SK-N-SH treated with all-trans-retinoic acid at 6 μM for 48 hours (cell line): ENCODE measurements around the gene RERE.

ENCODE experiments used
- ATAC-seq: fragments of 200-7000 bp; cut with Tn5 transposase; 3 replicates; pipeline ENCODE4 v1.9.1; 2020; ENCODE audit warnings: mild to moderate bottlenecking, moderate library complexity
- ARNTL ChIP-seq: fragments of 450-650 bp; formaldehyde crosslinking; IDR thresholded peaks from 2 replicates; pipeline ENCODE4 v1.5.0; 2020; ENCODE audit warnings: low read depth, mild to moderate bottlenecking, moderate library complexity, borderline replicate concordance
- BACH2 ChIP-seq: fragments of 250-450 bp; sonication (Bioruptor Pico); IDR thresholded peaks from 2 replicates; pipeline ENCODE4 v1.9.0; 2021; ENCODE audit warnings: mild to moderate bottlenecking, borderline replicate concordance
- CSDC2 ChIP-seq: fragments of 250-450 bp; sonication (Bioruptor Pico); IDR thresholded peaks from 2 replicates; pipeline ENCODE4 v1.5.0; 2020; ENCODE audit warnings: mild to moderate bottlenecking, moderate library complexity
- OSR1 ChIP-seq: fragments of 250-450 bp; sonication (Bioruptor Pico); IDR thresholded peaks from 2 replicates; pipeline ENCODE4 v1.8.0; 2022; ENCODE audit warnings: moderate library complexity, mild to moderate bottlenecking, inconsistent platforms
- PPARA ChIP-seq: fragments of 250-450 bp; sonication (Bioruptor Pico); IDR thresholded peaks from 2 replicates; pipeline ENCODE4 v1.5.0; 2020; ENCODE audit warnings: mild to moderate bottlenecking, borderline replicate concordance
- TCF4 ChIP-seq: fragments of 250-450 bp; sonication (Bioruptor Pico); IDR thresholded peaks from 2 replicates; pipeline ENCODE4 v1.8.0; 2021; ENCODE audit warnings: mild to moderate bottlenecking, moderate library complexity, borderline replicate concordance
- ZC3H10 ChIP-seq: fragments of 250-450 bp; sonication (Bioruptor Pico); IDR thresholded peaks from 2 replicates; pipeline ENCODE4 v1.5.1; 2021; ENCODE audit warnings: mild to moderate bottlenecking, moderate library complexity
- ZFP3 ChIP-seq: fragments of 250-450 bp; sonication (Bioruptor Pico); IDR thresholded peaks from 2 replicates; pipeline ENCODE4 v1.5.0; 2020; ENCODE audit warnings: mild to moderate bottlenecking, moderate library complexity
- ZNF565 ChIP-seq: fragments of 450-650 bp; formaldehyde crosslinking; conservative IDR thresholded peaks from 2 replicates; pipeline ENCODE4 v1.5.0; 2020; ENCODE audit warnings: low read depth, mild to moderate bottlenecking, moderate library complexity
- ZNF70 ChIP-seq: fragments of 450-650 bp; formaldehyde crosslinking; IDR thresholded peaks from 2 replicates; pipeline ENCODE4 v1.5.0; 2020; ENCODE audit warnings: mild to moderate bottlenecking, moderate library complexity
- TF ChIP-seq, protein P1 (sequence below): fragments of 250-450 bp; sonication (Bioruptor Pico); IDR thresholded peaks from 2 replicates; pipeline ENCODE4 v1.5.1; 2020; ENCODE audit warnings: low read depth, mild to moderate bottlenecking, moderate library complexity
- TF ChIP-seq, protein P2 (sequence below): fragments of 250-450 bp; sonication (Bioruptor Pico); IDR thresholded peaks from 2 replicates; pipeline ENCODE4 v1.8.0; 2021; ENCODE audit warnings: low read depth, mild to moderate bottlenecking, moderate library complexity, borderline replicate concordance
- TF ChIP-seq, protein P3 (sequence below): fragments of 250-450 bp; sonication (Bioruptor Pico); IDR thresholded peaks from 2 replicates; pipeline ENCODE4 v1.5.1; 2021; ENCODE audit warnings: mild to moderate bottlenecking, moderate library complexity
- TF ChIP-seq, protein P4 (sequence below): fragments of 250-450 bp; sonication (Bioruptor Pico); IDR thresholded peaks from 2 replicates; pipeline ENCODE4 v1.8.0; 2020; ENCODE audit warnings: mild to moderate bottlenecking, moderate library complexity, borderline replicate concordance
- TF ChIP-seq, protein P5 (sequence below): fragments of 250-450 bp; sonication (Bioruptor Pico); IDR thresholded peaks from 2 replicates; pipeline ENCODE4 v1.5.0; 2020; ENCODE audit warnings: mild to moderate bottlenecking, moderate library complexity

Gene RERE

DNA sequence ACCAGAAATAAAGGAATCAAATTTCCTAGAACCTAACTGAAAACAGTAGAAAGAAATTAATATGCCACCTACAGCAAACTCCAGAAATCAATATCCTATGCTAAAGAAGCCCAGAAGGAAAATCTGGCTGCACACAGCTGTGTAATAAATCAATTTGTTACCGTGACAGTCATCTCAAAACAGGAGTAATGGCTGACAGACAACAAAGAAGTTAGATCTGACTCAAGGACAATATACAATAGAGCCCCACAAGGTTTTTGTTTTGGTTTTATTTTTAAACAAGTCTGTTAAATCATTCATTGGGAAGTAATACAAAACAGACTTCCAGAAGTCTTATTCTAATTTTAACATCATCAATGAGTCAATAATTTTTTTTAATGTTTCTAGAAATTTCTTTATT lies 168.4 kb downstream of the RERE start (continued):
- TF ChIP-seq, protein P1, sequence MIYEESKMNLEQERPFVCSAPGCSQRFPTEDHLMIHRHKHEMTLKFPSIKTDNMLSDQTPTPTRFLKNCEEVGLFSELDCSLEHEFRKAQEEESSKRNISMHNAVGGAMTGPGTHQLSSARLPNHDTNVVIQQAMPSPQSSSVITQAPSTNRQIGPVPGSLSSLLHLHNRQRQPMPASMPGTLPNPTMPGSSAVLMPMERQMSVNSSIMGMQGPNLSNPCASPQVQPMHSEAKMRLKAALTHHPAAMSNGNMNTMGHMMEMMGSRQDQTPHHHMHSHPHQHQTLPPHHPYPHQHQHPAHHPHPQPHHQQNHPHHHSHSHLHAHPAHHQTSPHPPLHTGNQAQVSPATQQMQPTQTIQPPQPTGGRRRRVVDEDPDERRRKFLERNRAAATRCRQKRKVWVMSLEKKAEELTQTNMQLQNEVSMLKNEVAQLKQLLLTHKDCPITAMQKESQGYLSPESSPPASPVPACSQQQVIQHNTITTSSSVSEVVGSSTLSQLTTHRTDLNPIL (CRISPR knock-in tag): no peak
- no peak for TF ChIP-seq TCF4
- TF ChIP-seq ZFP3 (CRISPR knock-in tag): no peak
- TF ChIP-seq, all 23 proteins: peak for 0

DNA sequence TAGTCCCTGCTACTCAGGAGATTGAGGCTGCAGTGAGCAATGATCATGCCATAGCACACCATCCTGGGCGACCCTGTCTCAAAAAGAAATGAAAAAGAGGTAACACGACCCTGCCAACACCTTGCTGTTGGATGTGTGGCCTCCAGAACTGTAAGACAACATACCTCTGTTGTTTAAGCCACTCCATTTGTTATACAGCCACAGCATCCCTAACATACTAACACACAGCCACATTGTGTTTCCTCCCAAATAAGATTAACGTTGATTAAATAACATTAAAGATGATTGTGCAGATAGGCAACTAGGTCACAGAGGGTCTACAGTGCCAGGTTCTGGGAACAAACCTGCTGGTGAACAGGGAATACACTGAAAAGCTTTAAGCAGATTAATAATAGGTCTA lies 170.4 kb downstream of the RERE start:
- TF ChIP-seq, protein P1 (CRISPR knock-in tag): no peak
- TF ChIP-seq ZNF70 (CRISPR knock-in tag) (peak; percentile 97), BACH2 (CRISPR knock-in tag) (no peak)
- ATAC-seq: no peak

DNA sequence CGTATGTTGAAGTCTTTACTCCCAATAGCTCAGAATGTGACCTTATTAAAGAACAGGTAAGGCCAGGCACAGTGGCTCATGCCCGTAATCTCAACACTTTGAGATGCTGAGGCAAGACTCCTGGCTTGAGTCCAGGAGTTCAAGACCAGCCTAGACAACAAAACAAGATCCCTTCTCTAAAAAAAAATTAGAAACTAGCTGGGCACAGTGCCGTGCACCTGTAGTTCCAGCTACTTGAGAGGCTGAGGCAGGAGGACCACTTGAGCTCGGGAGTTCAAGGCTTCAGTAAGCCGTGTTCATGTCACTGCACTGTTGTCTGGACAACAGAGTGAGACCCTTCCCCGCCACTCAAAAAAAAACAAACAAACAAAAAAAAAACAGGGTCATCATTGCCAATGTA lies 171.3 kb downstream of the RERE start:
- TF ChIP-seq ARNTL (no peak), TCF4 (no peak)
- TF ChIP-seq, protein P2, sequence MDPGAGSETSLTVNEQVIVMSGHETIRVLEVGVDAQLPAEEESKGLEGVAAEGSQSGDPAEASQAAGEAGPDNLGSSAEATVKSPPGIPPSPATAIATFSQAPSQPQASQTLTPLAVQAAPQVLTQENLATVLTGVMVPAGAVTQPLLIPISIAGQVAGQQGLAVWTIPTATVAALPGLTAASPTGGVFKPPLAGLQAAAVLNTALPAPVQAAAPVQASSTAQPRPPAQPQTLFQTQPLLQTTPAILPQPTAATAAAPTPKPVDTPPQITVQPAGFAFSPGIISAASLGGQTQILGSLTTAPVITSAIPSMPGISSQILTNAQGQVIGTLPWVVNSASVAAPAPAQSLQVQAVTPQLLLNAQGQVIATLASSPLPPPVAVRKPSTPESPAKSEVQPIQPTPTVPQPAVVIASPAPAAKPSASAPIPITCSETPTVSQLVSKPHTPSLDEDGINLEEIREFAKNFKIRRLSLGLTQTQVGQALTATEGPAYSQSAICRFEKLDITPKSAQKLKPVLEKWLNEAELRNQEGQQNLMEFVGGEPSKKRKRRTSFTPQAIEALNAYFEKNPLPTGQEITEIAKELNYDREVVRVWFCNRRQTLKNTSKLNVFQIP (CRISPR knock-in tag): no peak
- ATAC-seq: no peak

DNA sequence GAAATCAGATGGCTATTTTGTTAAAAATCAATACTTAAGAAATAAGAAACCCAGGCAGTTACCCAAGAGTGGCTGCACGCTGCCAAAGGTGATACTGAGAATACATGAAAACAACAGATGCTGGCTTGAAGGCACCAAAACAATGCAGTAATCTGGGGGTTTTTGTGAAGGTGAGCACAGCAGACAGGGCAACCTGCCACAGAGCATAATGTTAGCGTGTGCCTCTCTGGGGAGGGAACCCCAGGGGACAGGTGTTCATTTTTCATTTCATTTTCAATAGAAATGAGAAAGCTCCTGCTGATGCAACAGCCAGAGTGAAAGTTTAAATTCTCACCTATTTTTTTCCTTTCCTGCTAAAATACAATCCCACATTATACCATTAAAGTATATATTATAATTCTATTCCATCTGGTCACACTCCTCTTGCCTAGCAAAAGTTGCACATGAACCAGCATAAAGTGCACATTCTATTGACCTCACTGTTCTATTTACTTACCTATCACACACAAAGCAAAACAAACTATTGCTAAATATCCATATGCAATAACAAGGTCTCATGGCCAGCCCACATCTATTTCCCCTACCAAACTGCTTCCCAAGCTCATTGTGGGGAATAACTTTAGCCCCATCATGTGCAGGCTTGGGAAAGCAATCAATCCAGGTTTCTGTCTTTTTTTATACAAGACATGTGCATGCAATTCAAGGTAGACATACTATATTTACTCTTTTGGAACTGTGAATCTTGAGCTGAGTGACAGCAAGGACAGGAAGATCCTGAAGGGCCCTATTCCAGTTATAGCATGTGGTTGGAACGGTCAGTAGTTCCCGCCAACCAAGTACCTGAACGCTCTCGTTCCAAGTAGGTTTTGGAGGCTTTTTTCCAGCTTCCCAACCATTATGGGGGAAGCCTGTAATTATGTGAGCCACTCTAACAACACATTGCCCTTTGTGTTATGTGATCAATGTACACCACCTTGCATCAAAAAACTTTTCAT lies 173.6 kb downstream of the RERE start:
- no peak for TF ChIP-seq ZNF565 (CRISPR knock-in tag)
- no peak for TF ChIP-seq PPARA
- TF ChIP-seq, protein P3, sequence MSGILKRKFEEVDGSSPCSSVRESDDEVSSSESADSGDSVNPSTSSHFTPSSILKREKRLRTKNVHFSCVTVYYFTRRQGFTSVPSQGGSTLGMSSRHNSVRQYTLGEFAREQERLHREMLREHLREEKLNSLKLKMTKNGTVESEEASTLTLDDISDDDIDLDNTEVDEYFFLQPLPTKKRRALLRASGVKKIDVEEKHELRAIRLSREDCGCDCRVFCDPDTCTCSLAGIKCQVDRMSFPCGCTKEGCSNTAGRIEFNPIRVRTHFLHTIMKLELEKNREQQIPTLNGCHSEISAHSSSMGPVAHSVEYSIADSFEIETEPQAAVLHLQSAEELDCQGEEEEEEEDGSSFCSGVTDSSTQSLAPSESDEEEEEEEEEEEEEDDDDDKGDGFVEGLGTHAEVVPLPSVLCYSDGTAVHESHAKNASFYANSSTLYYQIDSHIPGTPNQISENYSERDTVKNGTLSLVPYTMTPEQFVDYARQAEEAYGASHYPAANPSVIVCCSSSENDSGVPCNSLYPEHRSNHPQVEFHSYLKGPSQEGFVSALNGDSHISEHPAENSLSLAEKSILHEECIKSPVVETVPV (CRISPR knock-in tag): no peak
- TF ChIP-seq, protein P4, sequence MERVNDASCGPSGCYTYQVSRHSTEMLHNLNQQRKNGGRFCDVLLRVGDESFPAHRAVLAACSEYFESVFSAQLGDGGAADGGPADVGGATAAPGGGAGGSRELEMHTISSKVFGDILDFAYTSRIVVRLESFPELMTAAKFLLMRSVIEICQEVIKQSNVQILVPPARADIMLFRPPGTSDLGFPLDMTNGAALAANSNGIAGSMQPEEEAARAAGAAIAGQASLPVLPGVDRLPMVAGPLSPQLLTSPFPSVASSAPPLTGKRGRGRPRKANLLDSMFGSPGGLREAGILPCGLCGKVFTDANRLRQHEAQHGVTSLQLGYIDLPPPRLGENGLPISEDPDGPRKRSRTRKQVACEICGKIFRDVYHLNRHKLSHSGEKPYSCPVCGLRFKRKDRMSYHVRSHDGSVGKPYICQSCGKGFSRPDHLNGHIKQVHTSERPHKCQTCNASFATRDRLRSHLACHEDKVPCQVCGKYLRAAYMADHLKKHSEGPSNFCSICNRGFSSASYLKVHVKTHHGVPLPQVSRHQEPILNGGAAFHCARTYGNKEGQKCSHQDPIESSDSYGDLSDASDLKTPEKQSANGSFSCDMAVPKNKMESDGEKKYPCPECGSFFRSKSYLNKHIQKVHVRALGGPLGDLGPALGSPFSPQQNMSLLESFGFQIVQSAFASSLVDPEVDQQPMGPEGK (CRISPR knock-in tag): no peak
- TF ChIP-seq BACH2 (CRISPR knock-in tag): no peak
- TF ChIP-seq, protein P5, sequence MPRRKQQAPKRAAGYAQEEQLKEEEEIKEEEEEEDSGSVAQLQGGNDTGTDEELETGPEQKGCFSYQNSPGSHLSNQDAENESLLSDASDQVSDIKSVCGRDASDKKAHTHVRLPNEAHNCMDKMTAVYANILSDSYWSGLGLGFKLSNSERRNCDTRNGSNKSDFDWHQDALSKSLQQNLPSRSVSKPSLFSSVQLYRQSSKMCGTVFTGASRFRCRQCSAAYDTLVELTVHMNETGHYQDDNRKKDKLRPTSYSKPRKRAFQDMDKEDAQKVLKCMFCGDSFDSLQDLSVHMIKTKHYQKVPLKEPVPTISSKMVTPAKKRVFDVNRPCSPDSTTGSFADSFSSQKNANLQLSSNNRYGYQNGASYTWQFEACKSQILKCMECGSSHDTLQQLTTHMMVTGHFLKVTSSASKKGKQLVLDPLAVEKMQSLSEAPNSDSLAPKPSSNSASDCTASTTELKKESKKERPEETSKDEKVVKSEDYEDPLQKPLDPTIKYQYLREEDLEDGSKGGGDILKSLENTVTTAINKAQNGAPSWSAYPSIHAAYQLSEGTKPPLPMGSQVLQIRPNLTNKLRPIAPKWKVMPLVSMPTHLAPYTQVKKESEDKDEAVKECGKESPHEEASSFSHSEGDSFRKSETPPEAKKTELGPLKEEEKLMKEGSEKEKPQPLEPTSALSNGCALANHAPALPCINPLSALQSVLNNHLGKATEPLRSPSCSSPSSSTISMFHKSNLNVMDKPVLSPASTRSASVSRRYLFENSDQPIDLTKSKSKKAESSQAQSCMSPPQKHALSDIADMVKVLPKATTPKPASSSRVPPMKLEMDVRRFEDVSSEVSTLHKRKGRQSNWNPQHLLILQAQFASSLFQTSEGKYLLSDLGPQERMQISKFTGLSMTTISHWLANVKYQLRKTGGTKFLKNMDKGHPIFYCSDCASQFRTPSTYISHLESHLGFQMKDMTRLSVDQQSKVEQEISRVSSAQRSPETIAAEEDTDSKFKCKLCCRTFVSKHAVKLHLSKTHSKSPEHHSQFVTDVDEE (CRISPR knock-in tag): no peak
- TF ChIP-seq ZNF70 (CRISPR knock-in tag): no peak
- no peak for TF ChIP-seq OSR1
- TF ChIP-seq CSDC2: no peak
- TF ChIP-seq ZC3H10 (CRISPR knock-in tag): no peak
- ATAC-seq: no peak
